Stimulated activated CD8-positive, alpha-beta memory T cell treated with anti-CD3 and anti-CD28 coated beads, Interleukin-12 subunit alpha, Interleukin-12 subunit beta, amount 100 ng/mL, for 24 hours (primary cell): Measurements from ENCODE around the gene MAGEA9B.
"Not testable (repeated sequence)": the region's sequence is repeated elsewhere in the genome, so short reads cannot be mapped to it uniquely, and the experiment has no call there.

ENCODE experiments used
- DNase-seq: peaks from one replicate; pipeline ENCODE4 v3.0.0-alpha.2; 2020; ENCODE audit errors: extremely low read depth

The MAGEA9B gene

GRCh38 chrX:149534926-149535602, 52.2 kb downstream of the MAGEA9B start:
- DNase-seq = not testable (repeated sequence)

GRCh38 chrX:149533999-149534398, 53.3 kb downstream of the MAGEA9B start:
- not testable (repeated sequence) for DNase-seq

- not testable (repeated sequence) for DNase-seq
Observed at GRCh38 chrX:149532868-149533267, 54.4 kb downstream of the MAGEA9B start.
